ENCODE results near the gene ATP9B. TPM values are rescaled to one million over a fixed set of nuclear protein-coding genes. Genes with fewer than 3 reads are reported as not detected.

The ATP9B gene
- total RNA-seq, 1 experiment from 2014 or later, result 10.7 TPM

DNA sequence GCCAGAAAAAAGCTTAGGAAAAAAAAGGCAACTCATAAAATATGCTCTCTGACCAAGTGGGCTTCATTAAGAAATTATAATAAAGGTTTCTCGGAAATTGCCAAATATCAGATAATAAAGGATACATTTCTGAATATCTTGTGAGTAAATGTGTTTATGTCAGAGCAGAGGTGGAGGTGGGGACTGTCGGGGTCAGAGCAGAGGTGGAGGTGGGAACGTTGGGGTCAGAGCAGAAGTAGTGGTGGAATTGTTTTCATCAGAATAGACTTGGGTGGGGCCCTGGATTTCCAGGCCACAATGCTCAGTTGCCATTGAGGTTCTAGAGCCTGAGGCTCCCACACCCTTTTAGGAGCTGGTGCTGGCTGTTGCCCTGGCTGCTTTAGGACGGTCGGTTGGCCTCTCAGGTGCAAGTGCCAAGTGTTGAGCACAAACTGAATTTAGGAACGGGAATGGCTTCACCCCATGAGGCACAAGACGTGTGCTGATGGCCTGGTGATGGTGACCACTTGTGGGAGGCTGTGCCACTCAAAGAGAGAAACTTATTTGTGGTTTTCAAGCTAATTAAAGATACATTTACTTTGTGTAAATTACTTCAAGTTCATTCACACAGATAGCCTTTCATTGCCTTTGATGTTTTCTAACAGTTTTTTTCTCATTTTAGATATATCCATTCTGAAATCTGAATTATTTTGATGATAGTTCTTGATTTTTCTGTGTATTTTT, 131.5 kb downstream of the ATP9B start:
- Histone ChIP-seq H3K4me3 (no peak overlapping the region), H3K4me1 (replicated peaks) (peaks cover 3% of the 10 kb centered on the region), H3K27me3 (replicated peaks) (no peaks in the 10 kb centered on the region), H3K9me3 (replicated peaks) (no peaks in the 10 kb centered on the region), H3K27ac (no peak overlapping the region), H3K36me3 (no peaks in the 10 kb centered on the region)
- DNase-seq (ENCODE audit: low read depth in 1 of 2, low spot score in 2 of 2), result peak; percentile 45 to 85

DNA sequence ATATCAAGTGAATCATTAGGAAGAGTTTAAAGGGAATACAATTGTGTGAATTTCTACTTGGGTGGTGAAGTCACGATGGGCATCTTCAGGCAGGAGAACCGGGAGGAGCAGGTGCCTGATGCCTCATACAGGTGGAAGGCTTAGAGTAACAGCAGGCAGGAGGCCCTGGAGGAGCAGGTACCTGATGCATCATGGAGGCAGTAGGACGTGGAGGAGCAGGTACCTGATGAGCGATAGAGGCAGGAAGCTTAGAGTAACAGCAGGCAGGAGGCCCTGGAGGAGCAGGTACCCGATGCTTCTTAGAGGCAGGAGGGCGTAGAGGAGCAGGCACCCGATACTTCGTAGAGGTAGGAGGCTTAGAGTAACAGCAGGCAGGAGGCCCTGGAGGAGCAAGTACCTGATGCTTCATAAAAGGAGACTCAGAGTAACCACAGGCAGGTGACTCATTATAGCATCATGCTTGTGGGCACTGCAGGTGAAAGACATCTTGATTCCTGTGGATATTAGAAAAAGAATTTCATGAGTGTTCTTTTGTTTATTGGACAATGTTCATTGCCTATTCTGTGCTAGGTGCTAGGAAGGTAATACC, 133.9 kb downstream of the ATP9B start:
- Histone ChIP-seq H3K36me3 (0 out of 2 replicates have a peak, but pooled peaks cover 6% of the 10 kb centered on the region), H3K27me3 (replicated peaks) (no peaks in the 10 kb centered on the region), H3K27ac (no peak overlapping the region), H3K9me3 (replicated peaks) (no peaks in the 10 kb centered on the region), H3K4me1 (replicated peaks) (peaks cover 3% of the 10 kb centered on the region), H3K4me3 (no peak overlapping the region)
- DNase-seq (ENCODE audit: low read depth in 1 of 2, low spot score in 2 of 2), result no peak

DNA sequence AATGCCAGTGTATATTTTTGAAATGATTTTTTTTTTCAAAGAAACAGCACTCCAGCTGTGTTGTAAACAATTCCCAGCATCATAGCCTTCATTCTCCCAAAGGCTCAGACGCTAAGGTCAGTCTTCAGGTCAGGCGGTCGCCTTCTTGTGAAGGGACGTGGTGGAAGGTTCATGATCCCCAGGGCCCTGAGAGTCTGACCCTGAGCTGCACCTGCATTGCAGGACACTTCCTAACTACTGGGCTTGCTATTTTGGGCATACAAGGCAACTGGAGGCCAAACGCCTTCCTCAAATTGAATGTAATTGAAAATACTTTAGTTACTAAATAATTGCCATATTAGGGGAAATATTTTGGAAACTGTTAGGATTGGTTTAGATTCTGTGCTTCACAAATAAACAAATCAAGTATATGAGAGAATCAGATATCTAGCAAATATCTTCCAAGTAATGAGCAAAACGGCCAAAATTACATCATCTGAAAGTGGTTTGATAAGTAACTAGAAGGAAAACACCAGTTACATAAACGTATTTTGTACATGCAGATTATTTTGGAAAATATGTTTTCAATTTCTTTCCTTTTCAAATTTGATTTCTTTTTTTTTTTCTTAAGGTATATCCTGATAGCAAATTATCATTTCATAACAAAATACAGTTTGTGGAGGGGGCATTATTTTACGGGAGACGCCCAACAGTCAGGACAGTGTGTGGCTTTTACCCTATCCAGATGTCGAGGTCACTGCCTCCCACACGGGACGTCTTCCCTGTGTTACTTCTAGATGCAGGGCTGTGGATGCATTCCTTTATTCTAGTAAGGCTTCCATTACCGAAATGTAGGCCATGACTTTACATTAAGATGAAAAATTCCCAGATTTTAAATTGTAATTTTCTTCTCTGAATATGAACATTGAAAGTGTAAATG, 136.0 kb downstream of the ATP9B start:
- Histone ChIP-seq H3K27me3 (replicated peaks) (no peaks in the 10 kb centered on the region), H3K9me3 (replicated peaks) (no peaks in the 10 kb centered on the region), H3K4me3 (no peak overlapping the region), H3K36me3 (peaks cover 9% of the 10 kb centered on the region; the same call in 1 of the 2 replicates), H3K27ac (no peak overlapping the region), H3K4me1 (replicated peaks) (peaks cover 2% of the 10 kb centered on the region)
- no peak for DNase-seq (ENCODE audit: low read depth in 1 of 2, low spot score in 2 of 2)

DNA sequence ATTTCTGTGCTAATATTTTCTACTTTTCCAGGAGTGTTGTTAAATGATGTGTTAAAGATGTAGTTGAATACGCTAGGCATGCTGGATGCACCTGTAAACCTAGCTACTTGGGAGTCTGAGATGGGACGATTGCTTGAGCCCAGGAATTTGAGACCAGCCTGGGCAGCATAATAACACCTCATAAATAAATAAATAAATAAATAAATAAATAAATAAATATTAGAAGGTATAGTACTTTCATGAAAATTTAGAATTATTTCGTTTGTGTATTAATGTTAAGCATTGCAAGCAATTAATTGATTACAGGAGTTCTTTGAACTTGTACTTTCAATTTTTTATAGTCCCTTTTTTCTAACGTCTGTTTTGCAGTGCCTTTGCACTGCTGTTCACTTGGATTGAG, 137.2 kb downstream of the ATP9B start:
- no peaks in the 10 kb centered on the region for H3K4me1 ChIP-seq (replicated peaks)
- H3K9me3 ChIP-seq (replicated peaks), result no peaks in the 10 kb centered on the region

DNA sequence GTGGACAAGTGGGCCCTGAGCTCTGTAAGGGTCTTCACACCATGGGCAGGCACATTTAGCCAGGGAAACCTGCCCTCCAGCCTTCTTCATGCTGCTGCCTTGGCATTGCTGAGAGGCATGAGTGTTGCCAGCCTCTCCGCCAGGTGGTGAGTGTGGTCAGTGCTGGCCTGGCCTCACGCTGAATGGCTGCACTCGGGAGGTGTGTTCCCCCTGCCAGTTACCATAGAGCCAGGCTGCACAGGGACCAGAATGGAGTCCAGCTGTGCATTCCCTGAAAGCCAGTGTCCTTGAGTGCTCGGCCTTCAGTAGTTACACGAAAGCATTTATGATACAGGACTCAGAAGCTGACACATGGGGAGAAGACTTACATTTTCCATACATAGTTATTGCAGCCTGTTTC, 139.7 kb downstream of the ATP9B start:
- no peak overlapping the region for H3K27ac ChIP-seq
- no peaks in the 10 kb centered on the region for H3K4me1 ChIP-seq (replicated peaks)
- H3K36me3 ChIP-seq, result peaks cover 9% of the 10 kb centered on the region; the same call in 1 of the 2 replicates
- no peak for DNase-seq (ENCODE audit: low read depth in 1 of 2, low spot score in 2 of 2)
- H3K27me3 ChIP-seq (replicated peaks), result no peaks in the 10 kb centered on the region
- H3K9me3 ChIP-seq (replicated peaks), result no peaks in the 10 kb centered on the region
- no peak overlapping the region for H3K4me3 ChIP-seq

More for the DNA sequence above, 137.2 kb downstream of the ATP9B start:
- Histone ChIP-seq H3K27me3 (replicated peaks) (no peaks in the 10 kb centered on the region), H3K27ac (no peak overlapping the region), H3K4me3 (no peak overlapping the region), H3K36me3 (peaks cover 9% of the 10 kb centered on the region; the same call in 1 of the 2 replicates)
- no peak for DNase-seq (ENCODE audit: low read depth in 1 of 2, low spot score in 2 of 2)

DNA sequence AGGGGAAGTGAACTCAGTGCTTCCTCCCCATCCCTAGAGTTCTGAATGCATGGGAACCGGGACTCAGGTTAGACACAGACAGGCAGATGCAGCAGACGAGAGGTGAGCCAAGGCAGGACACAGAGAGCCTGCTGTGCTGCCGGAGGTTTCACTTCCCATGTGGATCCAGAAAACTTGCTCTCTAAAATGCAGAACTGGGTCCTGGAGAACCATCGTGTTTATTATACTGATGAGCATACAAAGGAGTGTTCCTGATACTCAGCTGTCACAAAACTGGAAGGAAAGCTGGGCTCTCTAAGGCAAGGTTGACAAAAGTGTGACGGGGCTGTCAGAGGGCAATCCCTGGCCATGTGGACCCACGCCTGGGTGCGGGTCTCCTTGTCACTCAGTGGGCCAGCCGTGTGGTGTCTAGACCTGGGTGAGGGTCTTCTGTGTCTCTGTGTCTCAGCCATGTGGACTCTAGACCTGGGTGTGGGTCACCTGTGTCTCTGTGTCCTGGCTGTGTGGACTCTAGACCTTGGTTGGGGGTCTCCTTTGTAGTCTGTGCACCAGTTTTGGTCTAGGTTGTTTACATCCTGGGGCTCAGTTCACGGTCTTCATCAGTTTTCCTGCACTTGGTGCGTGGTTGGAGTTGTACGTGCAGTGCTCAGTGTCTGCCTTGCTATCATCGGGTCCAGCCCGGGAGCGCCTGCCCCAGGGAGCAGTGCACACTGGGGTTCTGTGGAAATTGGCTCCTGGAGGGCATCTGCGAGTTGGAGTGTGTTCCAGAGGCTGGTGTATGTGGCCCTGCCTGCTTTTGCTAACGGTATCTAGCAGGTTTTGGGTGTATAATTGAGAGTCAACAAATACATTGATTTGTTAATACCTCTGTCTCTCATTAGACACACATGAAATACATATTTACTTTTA, 141.1 kb downstream of the ATP9B start:
- no peaks in the 10 kb centered on the region for H3K9me3 ChIP-seq (replicated peaks)
- peaks cover 9% of the 10 kb centered on the region; the same call in 1 of the 2 replicates for H3K36me3 ChIP-seq
- DNase-seq (ENCODE audit: low read depth in 1 of 2, low spot score in 2 of 2), result no peak
- no peak overlapping the region for H3K4me3 ChIP-seq
- no peaks in the 10 kb centered on the region for H3K27me3 ChIP-seq (replicated peaks)
- no peak overlapping the region for H3K27ac ChIP-seq
- H3K4me1 ChIP-seq (replicated peaks), result no peaks in the 10 kb centered on the region

DNA sequence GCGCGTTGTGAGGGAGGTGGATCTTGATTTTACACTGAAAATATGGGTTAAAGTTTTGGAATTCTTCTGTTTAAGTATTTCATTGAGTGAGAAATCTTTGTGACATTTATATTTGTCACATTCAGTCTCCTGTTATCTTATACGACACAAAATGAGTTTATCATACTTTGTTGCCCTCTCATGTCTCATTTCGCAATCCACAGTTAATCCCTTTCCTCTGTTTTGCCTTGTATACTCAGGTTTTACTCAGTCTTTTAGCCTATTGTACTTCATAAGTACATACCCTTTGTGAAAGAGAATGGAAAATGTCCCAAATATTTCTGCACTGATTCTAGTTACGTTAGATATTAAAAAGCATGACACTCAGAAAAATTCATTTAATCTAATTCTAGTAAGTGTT, 142.7 kb downstream of the ATP9B start:
- no peak overlapping the region for H3K27ac ChIP-seq
- DNase-seq (ENCODE audit: low read depth in 1 of 2, low spot score in 2 of 2), result no peak
- no peak overlapping the region for H3K4me3 ChIP-seq
- no peaks in the 10 kb centered on the region for H3K9me3 ChIP-seq (replicated peaks)
- H3K27me3 ChIP-seq (replicated peaks), result no peaks in the 10 kb centered on the region
- H3K36me3 ChIP-seq, result peaks cover 8% of the 10 kb centered on the region; the same call in 1 of the 2 replicates
- H3K4me1 ChIP-seq (replicated peaks), result no peaks in the 10 kb centered on the region

DNA sequence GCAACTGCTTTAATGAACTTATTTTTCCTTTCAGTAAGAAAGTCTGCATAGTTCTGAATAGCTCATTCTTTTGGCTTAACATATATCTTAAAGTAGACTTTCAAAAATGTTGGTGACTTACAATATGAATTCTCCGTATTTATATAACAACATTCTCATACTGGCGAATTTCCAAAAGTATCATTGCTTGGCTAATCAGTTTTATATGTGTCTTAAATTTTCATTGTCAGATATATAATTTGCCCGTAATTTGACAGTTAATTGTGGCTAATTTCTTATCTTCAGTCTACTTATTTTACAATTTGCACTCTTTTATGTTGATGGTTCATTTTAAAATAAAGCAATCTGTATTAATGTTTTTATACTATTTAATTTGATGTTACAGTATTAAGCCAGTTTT, 144.9 kb downstream of the ATP9B start:
- no peaks in the 10 kb centered on the region for H3K4me1 ChIP-seq (replicated peaks)
- peaks cover 3% of the 10 kb centered on the region; the same call in 1 of the 2 replicates for H3K36me3 ChIP-seq
- no peak for DNase-seq (ENCODE audit: low read depth in 1 of 2, low spot score in 2 of 2)
- no peaks in the 10 kb centered on the region for H3K27me3 ChIP-seq (replicated peaks)
- no peak overlapping the region for H3K27ac ChIP-seq
- H3K4me3 ChIP-seq, result no peak overlapping the region
- H3K9me3 ChIP-seq (replicated peaks), result no peaks in the 10 kb centered on the region

DNA sequence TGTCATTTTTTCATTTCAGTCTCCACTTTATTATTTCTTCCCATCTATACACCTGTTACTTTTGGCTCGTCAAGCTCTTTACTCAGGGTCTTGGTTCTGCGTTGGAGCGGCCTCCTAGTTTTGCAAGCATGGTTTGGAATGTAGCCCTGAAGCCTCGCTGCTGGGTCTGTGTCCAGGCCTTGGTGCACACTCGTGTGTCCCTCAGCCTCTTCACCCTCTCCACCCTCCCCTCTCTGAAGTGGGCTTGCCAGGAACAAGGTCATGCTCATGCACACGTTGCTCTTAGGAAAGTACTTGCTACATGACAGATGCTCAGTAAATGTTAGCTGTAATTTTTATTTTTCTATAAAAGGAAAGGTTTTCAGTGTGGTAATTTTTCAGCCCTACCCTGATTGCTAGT, 147.0 kb downstream of the ATP9B start:
- Histone ChIP-seq H3K27ac (no peak overlapping the region), H3K4me3 (no peak overlapping the region), H3K9me3 (replicated peaks) (no peaks in the 10 kb centered on the region), H3K4me1 (replicated peaks) (no peaks in the 10 kb centered on the region), H3K27me3 (replicated peaks) (no peaks in the 10 kb centered on the region), H3K36me3 (no peaks in the 10 kb centered on the region)
- DNase-seq (ENCODE audit: low read depth in 1 of 2, low spot score in 2 of 2), result no peak

DNA sequence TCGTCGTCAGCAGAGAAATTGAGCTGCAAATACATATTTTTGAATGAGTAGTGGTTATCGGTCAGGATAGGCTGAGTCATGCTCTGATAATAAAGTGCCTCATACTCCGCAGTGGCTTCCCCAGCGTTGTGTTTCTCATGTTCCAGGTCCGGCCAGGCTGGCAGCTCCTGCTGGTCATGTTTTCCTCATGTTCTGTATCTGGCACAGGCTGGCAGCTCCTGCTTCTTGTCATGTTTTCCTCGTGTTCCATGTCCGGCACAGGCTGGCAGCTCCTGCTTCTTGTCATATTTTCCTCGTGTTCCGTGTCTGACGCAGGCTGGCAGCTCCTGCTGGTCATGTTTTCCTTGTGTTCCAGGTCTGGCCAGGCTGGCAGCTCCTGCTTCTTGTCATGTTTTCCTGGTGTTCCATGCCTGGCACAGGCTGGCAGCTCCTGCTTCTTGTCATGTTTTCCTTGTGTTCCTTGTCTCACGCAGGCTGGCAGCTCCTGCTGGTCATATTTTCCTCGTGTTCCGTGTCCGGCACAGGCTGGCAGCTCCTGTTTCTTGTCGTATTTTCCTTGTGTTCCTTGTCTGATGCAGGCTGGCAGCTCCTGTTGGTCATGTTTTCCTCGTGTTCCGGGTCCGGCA, 148.9 kb downstream of the ATP9B start:
- Histone ChIP-seq H3K27me3 (replicated peaks) (no peaks in the 10 kb centered on the region), H3K4me3 (no peak overlapping the region), H3K4me1 (replicated peaks) (no peaks in the 10 kb centered on the region), H3K36me3 (no peaks in the 10 kb centered on the region), H3K9me3 (replicated peaks) (no peaks in the 10 kb centered on the region), H3K27ac (no peak overlapping the region)
- DNase-seq (ENCODE audit: low read depth in 1 of 2, low spot score in 2 of 2), result no peak

DNA sequence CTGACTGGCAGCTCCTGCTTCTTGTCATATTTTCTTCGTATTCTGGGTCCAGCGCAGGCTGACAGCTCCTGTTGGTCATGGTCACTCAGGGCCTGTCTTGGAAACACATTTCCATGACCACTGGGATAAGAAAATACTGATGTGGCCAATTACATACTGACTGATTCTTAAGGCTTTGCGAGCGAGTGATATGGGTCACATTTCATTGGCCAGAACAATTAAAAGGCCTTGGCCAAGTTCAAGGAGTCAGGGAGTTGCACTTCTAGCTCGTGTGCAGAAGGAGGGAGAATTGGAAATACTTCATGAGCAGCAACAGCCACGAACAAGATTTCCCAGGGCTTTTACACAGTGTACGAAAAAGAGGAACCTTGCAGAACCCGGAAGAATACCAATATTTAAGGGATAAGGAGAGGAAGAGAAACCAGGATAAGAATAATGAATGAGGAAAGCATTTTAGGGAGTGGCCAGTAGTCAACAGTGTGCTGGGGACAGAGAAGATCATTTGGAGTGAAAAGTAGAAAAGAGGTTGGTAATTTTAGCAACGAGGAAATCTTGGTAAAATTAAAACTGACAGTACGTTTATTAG, 149.5 kb downstream of the ATP9B start:
- no peak for DNase-seq (ENCODE audit: low read depth in 1 of 2, low spot score in 2 of 2)
- Histone ChIP-seq H3K9me3 (replicated peaks) (no peaks in the 10 kb centered on the region), H3K4me1 (replicated peaks) (no peaks in the 10 kb centered on the region), H3K36me3 (no peaks in the 10 kb centered on the region), H3K27me3 (replicated peaks) (no peaks in the 10 kb centered on the region), H3K4me3 (no peak overlapping the region), H3K27ac (no peak overlapping the region)

DNA sequence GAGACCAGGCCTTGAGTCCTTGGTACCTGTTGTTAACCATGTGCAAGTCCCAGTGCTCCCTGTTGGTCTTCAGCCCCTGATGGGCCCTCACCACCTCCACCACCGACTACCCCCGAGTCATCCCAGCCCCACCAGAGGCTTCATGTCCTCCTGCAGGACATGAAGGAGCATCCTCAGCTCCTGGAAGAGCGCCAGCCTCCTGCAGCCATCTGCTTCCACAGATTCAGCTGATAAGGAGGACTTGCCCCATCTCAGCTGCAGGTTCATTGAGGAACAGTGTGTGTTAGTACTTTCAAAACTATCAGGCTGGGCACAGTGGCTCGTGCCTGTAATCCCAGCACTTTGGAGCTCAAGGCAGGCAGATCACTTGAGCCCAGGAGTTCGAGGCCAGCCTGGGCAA, 151.9 kb downstream of the ATP9B start:
- H3K4me1 ChIP-seq (replicated peaks), result no peaks in the 10 kb centered on the region
- no peaks in the 10 kb centered on the region for H3K27me3 ChIP-seq (replicated peaks)
- no peak for DNase-seq (ENCODE audit: low read depth in 1 of 2, low spot score in 2 of 2)
- no peaks in the 10 kb centered on the region for H3K9me3 ChIP-seq (replicated peaks)
- no peaks in the 10 kb centered on the region for H3K36me3 ChIP-seq
- no peak overlapping the region for H3K4me3 ChIP-seq
- no peak overlapping the region for H3K27ac ChIP-seq

Measured in SJSA1 (cell line).